K562 (cell line): ENCODE measurements around the gene IPCEF1. TPM values are rescaled to one million over a fixed set of nuclear protein-coding genes. Genes with fewer than 3 reads are reported as not detected.

Experiments used
- ATAC-seq: fragments of 200-7000 bp; cut with Tn5 transposase; 3 replicates; pipeline ENCODE4 v1.9.1; 2020; ENCODE audit warnings: moderate library complexity
- BruUV-seq: library from RNA; stranded (reverse); fragments of 400-500 nt; replicated peaks from 2 replicates; lab custom pipeline; 2021; lab: Mats Ljungman, UMichigan
- CTCF ChIA-PET: fragments of 300-600 bp; formaldehyde crosslinking; extraction: SDS; loops from one replicate; lab custom pipeline; 2021; ENCODE audit warnings: low intra/inter-chr PET ratio; lab: Yijun Ruan, JAX
- POLR2A ChIA-PET: fragments of 300-600, 350-650 bp; sonication (Branson Sonifier 250); formaldehyde crosslinking; extraction: SDS; loops from one replicate; lab custom pipeline; 2021; ENCODE audit warnings: antibody characterized with exemption, inconsistent platforms; lab: Yijun Ruan, JAX
- DNase-seq, 4 experiments: peaks; one replicate each; pipeline versions ENCODE4 v3.0.0 to v3.0.0-alpha.2; 2011 to 2018; ENCODE audit warnings: low spot score in 3 of 4, mixed read lengths in 3 of 4; ENCODE audit errors: extremely low read depth in 1 of 4
- FAIRE-seq: peaks from 2 replicates; lab custom pipeline; 2011; peaks lifted over from hg19 to GRCh38; lab: Jason Lieb, UNC
- H2AFZ ChIP-seq: 2 replicates; pipeline ENCODE4 v1.6.0; 2011; ENCODE audit warnings: low read depth, low read length, control low read depth, inconsistent platforms
- H3K27ac ChIP-seq: fragments of 200-600 bp; 3 replicates; pipeline ENCODE4 v1.8.0; 2011; ENCODE audit warnings: low read depth, mild to moderate bottlenecking, control low read depth, inconsistent platforms, low read length, moderate library complexity, mixed read lengths; ENCODE audit errors: extremely low read depth
- H3K27me3 ChIP-seq, 2 experiments: fragments of 300-600 bp in 1 of 2; 2 replicates in 1 of 2; 3 replicates in 1 of 2; pipeline versions ENCODE4 v1.6.0 to v1.8.0; 2011; ENCODE audit warnings: inconsistent platforms in 2 of 2, low read length in 2 of 2, mild to moderate bottlenecking in 1 of 2, mixed read lengths in 1 of 2, moderate library complexity in 1 of 2; ENCODE audit not compliant: control insufficient read depth in 2 of 2, insufficient read depth in 2 of 2
- H3K36me3 ChIP-seq: fragments of 300-600 bp; 3 replicates; pipeline ENCODE4 v1.8.0; 2011; ENCODE audit warnings: mild to moderate bottlenecking, low read length, inconsistent platforms; ENCODE audit not compliant: control insufficient read depth, insufficient read depth
- H3K4me1 ChIP-seq, 2 experiments: fragments of 200-600 bp in 1 of 2; replicated peaks in 1 of 2; 2 replicates in 1 of 2; 3 replicates in 1 of 2; pipeline versions ENCODE4 v1.5.1 to v1.8.0; 2011; ENCODE audit warnings: inconsistent platforms in 2 of 2, low read length in 2 of 2, mild to moderate bottlenecking in 1 of 2, mixed read lengths in 1 of 2, moderate library complexity in 1 of 2; ENCODE audit not compliant: control insufficient read depth in 2 of 2, insufficient read depth in 2 of 2
- H3K4me2 ChIP-seq: 2 replicates; pipeline ENCODE4 v1.6.1; 2011; ENCODE audit warnings: low read length, control low read depth, inconsistent platforms, mixed read lengths; ENCODE audit not compliant: insufficient read depth
- H3K4me3 ChIP-seq: fragments of 200-600 bp; sonication (generic), shearing (Covaris generic); 2 replicates; pipeline ENCODE4 v1.5.1; 2016; ENCODE audit warnings: control low read depth, inconsistent platforms
- H3K79me2 ChIP-seq: fragments of 200-600 bp; 3 replicates; pipeline ENCODE4 v1.8.0; 2011; ENCODE audit warnings: low read length, inconsistent platforms; ENCODE audit not compliant: control insufficient read depth, insufficient read depth
- H3K9ac ChIP-seq, 2 experiments: 2 replicates each; pipeline versions ENCODE4 v1.6.0 to v1.6.1; 2011; ENCODE audit warnings: low read depth in 2 of 2, low read length in 2 of 2, control low read depth in 1 of 2, inconsistent platforms in 1 of 2, mild to moderate bottlenecking in 1 of 2, mixed read lengths in 1 of 2; ENCODE audit not compliant: insufficient read depth in 1 of 2
- H3K9me1 ChIP-seq: one replicate; pipeline ENCODE4 v1.6.0; 2011; ENCODE audit warnings: inconsistent platforms, mild to moderate bottlenecking, low read length, moderate library complexity; ENCODE audit not compliant: control insufficient read depth, insufficient read depth
- H3K9me3 ChIP-seq: replicated peaks from 2 replicates; pipeline ENCODE4 v1.5.1; 2011; ENCODE audit warnings: low read depth, low read length, inconsistent platforms; ENCODE audit not compliant: control insufficient read depth, insufficient read depth
- H4K20me1 ChIP-seq: replicated peaks from 2 replicates; pipeline ENCODE4 v1.6.1; 2011; ENCODE audit warnings: low read length, inconsistent platforms, mixed read lengths; ENCODE audit not compliant: control insufficient read depth, insufficient read depth
- CBX1 ChIP-seq: sonication (generic); IDR thresholded peaks from 2 replicates; pipeline ENCODE4 v1.6.1; 2016; ENCODE audit warnings: antibody characterized with exemption, low read depth, mild to moderate bottlenecking
- RNF2 ChIP-seq: sonication (generic); IDR thresholded peaks from 2 replicates; pipeline ENCODE4 v1.6.1; 2016
- TEAD1 ChIP-seq, 2 experiments: fragments of 450-650 bp in 1 of 2; sonication (generic) in 1 of 2; formaldehyde crosslinking; IDR thresholded peaks; 2 replicates each; pipeline versions ENCODE4 v1.4.0 to v1.8.0; 2020 to 2022; ENCODE audit warnings: mild to moderate bottlenecking in 2 of 2, missing genetic modification reagents in 1 of 2
- ZNF57 ChIP-seq: fragments of 450-650 bp; formaldehyde crosslinking; IDR thresholded peaks from 2 replicates; pipeline ENCODE4 v1.4.0; 2020; ENCODE audit warnings: mild to moderate bottlenecking, moderate library complexity
- WGBS: fragments of 100-300 bp; shearing (Covaris generic); methylation state at CpG from one replicate; pipeline ENCODE4 v1.1.6; 2016; ENCODE audit warnings: low coverage, mixed read lengths; ENCODE audit not compliant: insufficient coverage; ENCODE audit errors: missing lambda C conversion rate; 5-methylcytosine and 5-hydroxymethylcytosine counted together
- in situ Hi-C: fragments of 300-500 bp; cut with MboI; formaldehyde crosslinking; loops from 4 replicates; pipeline ENCODE4 v1.15.0; 2018; ENCODE audit warnings: inconsistent platforms, mixed read lengths
- intact Hi-C: fragments of 100-400 bp; cut with micrococcal nuclease; formaldehyde crosslinking; loops from 2 replicates; pipeline ENCODE4 v1.14.2; 2022
- polyA plus RNA-seq, 8 experiments: library from polyadenylated mRNA; depleted of rRNA in 4 of 8; stranded (reverse) in 5 of 8; unstranded in 3 of 8; fragments of >200 nt; fragmentation: Nextera tagmentation in 2 of 8; fragmentation: Illumina TruSeq in 1 of 8; extraction: Ambion mirVana in 2 of 8; extraction: Trizol in 1 of 8; gene quantifications; 2 replicates each; pipeline versions ENCODE4 v1.2.1 to v1.2.3, GENCODE V29; 2011 to 2014; ENCODE audit warnings: inconsistent platforms in 1 of 8, missing spikeins in 1 of 8
- total RNA-seq, 7 experiments: library from RNA; depleted of rRNA in 6 of 7; stranded (reverse); fragments of >200 nt in 6 of 7; fragmentation: Illumina TruSeq in 2 of 7; extraction: Trizol in 2 of 7; gene quantifications; 2 replicates each; pipeline versions ENCODE4 v1.2.1 to v1.2.3, GENCODE V29; 2011 to 2021; ENCODE audit warnings: low replicate concordance in 1 of 7
- TF ChIP-seq, protein P1 (sequence below), 3 experiments: fragments of 200-800 bp in 1 of 3; fragments of 250-450 bp in 1 of 3; fragments of 450-650 bp in 1 of 3; sonication (Bioruptor Pico) in 1 of 3; sonication (Bioruptor generic) in 1 of 3; formaldehyde crosslinking in 1 of 3; IDR thresholded peaks; 2 replicates each; pipeline versions ENCODE4 v1.6.1 to v1.8.0; 2016 to 2022; ENCODE audit warnings: mild to moderate bottlenecking in 2 of 3, missing genetic modification characterization in 2 of 3, missing compliant biosample characterization in 1 of 3, moderate library complexity in 1 of 3

Gene IPCEF1
- total and polyA plus RNA-seq, 9 of the 15 experiments (the other 6 are each of a cell fraction or from before 2014, with no cell fraction given), result 0.14 to 0.18 TPM; not detected in 7

DNA sequence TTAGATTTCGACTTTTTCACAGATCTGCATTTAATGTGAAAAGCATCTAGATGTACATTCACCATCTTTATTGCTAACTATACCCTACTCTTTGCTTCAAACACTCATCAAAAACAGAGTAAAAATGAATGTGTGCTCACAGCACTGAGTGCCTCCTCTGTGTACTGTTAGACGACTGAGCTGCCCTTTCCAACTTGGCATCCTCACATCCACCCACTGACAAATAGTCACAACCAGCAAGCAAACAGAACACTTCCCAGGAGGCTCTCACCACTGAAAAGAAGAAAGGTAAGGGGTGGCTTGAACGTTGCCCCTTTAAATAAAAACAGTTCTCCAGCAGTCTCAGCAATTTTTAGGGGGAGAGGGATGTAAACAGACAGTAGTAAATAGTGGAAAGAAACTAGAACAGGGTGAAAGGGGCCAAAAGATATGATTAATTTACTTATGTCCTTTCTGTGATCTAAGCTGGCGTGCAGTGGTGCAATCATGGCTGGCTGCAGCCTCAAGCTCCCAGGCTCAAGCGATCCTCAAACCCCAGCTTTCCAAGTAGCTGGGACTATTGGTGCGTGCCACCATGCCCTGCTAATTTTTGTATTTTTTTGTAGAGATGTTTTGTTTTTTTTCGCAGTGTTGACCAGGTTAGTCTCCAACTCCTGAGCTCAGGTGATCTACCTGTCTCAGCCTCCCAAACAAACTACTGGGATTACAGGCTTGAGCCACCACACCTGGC, 48.7 kb downstream of the IPCEF1 start:
- under 1% methylated on average over 7 of the region's 7 CpGs for WGBS
- Histone ChIP-seq H3K27ac (no peak overlapping the region), H3K9ac (no peak overlapping the region), H3K27me3 (no peaks in the 10 kb centered on the region; a peak in 1 of 5 replicates), H3K9me1 (no peaks in the 10 kb centered on the region), H3K4me3 (no peak overlapping the region), H3K79me2 (no peaks in the 10 kb centered on the region), H3K9me3 (no peaks in the 10 kb centered on the region), H2AFZ (no peak overlapping the region), H3K4me1 (no peaks in the 10 kb centered on the region), H3K36me3 (no peaks in the 10 kb centered on the region), H4K20me1 (no peaks in the 10 kb centered on the region), H3K4me2 (no peak overlapping the region)
- intact Hi-C loops (no loop called here), in situ Hi-C loops (no loop called here)
- POLR2A ChIA-PET, result interaction anchor here (0.7 kb wide), 1 partner anchor 1383 kb away, joined by 4 read pairs; no protein-coding TSS in a partner anchor
- no peak for ATAC-seq
- TF ChIP-seq ZNF57 (CRISPR knock-in tag) (no peak), TEAD1 (CRISPR knock-in tag; IDR thresholded peaks at IDR 0.05) (no peak), CBX1 (no peak), RNF2 (no peak)
- TF ChIP-seq, protein P1, sequence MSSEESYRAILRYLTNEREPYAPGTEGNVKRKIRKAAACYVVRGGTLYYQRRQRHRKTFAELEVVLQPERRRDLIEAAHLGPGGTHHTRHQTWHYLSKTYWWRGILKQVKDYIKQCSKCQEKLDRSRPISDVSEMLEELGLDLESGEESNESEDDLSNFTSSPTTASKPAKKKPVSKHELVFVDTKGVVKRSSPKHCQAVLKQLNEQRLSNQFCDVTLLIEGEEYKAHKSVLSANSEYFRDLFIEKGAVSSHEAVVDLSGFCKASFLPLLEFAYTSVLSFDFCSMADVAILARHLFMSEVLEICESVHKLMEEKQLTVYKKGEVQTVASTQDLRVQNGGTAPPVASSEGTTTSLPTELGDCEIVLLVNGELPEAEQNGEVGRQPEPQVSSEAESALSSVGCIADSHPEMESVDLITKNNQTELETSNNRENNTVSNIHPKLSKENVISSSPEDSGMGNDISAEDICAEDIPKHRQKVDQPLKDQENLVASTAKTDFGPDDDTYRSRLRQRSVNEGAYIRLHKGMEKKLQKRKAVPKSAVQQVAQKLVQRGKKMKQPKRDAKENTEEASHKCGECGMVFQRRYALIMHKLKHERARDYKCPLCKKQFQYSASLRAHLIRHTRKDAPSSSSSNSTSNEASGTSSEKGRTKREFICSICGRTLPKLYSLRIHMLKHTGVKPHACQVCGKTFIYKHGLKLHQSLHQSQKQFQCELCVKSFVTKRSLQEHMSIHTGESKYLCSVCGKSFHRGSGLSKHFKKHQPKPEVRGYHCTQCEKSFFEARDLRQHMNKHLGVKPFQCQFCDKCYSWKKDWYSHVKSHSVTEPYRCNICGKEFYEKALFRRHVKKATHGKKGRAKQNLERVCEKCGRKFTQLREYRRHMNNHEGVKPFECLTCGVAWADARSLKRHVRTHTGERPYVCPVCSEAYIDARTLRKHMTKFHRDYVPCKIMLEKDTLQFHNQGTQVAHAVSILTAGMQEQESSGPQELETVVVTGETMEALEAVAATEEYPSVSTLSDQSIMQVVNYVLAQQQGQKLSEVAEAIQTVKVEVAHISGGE (CRISPR knock-in tag; IDR thresholded peaks at IDR 0.05), result no peak
- BruUV-seq, result no TSS peak
- FAIRE-seq, result no peak
- CTCF ChIA-PET, result no interaction called here
- no peak for DNase-seq
